Measurements from ENCODE around the gene ESRRB. TPM values are rescaled to one million over a fixed set of nuclear protein-coding genes. Genes with fewer than 3 reads are reported as not detected.

Gene ESRRB
- polyA plus RNA-seq, 1 of the 3 experiments (the other 2 are of a cell fraction), result 0.05 TPM

DNA sequence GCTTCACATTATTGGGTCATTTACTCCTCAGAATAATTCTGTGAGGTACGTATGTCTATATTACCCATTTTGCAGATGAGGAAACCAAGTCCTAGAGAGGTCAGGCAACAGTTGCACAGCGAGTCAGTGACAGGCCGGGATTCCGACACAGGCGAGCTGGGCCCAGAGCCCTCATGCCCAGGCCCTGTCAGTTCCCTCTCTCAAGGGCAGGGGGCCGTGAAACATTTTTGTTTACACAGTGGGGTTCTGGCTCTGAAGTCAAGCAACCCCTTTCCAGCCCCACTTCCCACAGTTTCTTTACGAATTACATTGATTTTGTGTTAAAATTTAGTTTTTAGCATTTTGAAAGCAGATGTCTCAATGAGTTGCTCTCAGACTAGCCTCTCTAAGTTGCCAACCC is 46.7 kb downstream of the ESRRB start (continued):
- TF ChIP-seq EP300 (IDR thresholded peaks at IDR 0.05; ENCODE audit: borderline replicate concordance in 1 of 2, low read depth in 1 of 2, low read length in 1 of 2), result no peak
- no peak for TF ChIP-seq TEAD4 (IDR thresholded peaks at IDR 0.05; ENCODE audit: borderline replicate concordance, insufficient read depth)
- no peak for TF ChIP-seq JUND (IDR thresholded peaks at IDR 0.05)

DNA sequence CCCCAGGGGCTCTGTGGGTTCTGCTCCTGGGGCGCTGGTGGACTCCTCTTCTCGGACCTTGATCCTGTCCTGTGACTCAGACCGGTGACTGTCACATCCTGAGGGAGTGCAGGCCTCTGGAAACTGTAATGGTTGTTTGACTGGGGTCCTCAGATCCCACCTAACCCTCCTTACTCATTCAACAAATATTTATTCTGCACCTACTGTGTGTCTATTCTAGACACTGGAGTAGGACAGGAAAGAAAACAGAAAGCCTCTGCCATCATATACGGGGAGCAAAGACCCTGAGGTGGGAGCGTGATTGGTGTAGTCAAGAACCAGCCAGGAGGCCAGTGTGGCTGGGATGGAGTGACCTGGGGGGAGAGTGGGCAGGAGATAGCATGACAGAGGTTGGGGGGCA is 47.6 kb downstream of the ESRRB start:
- POLR2A ChIA-PET, result no interaction called here
- no peak overlapping the region for H3K4me3 ChIP-seq (ENCODE audit: low read depth in 2 of 2, low read length in 1 of 2)
- no peaks in the 10 kb centered on the region for H4K20me1 ChIP-seq (ENCODE audit: insufficient read depth)
- no peak for DNase-seq
- H2AFZ ChIP-seq (ENCODE audit: low read depth), result no peak overlapping the region
- no peaks in the 10 kb centered on the region for H3K79me2 ChIP-seq (ENCODE audit: insufficient read depth)
- H3K4me1 ChIP-seq (ENCODE audit: control insufficient read depth in 1 of 2, insufficient read depth in 2 of 2, low read depth in 1 of 2, low read length in 1 of 2), result peaks cover 0 to 3% of the 10 kb centered on the region in 2 experiments; a peak in 1 of 4 replicates
- H3K27ac ChIP-seq (ENCODE audit: low read depth in 2 of 2, low read length in 1 of 2), result no peak overlapping the region
- H3K36me3 ChIP-seq (replicated peaks in 1 of 2; ENCODE audit: control insufficient read depth in 1 of 2, insufficient read depth in 2 of 2, low read length in 1 of 2), result no peaks in the 10 kb centered on the region
- H3K9ac ChIP-seq, result no peak overlapping the region
- CTCF ChIA-PET, result interaction anchor here (0.7 kb wide), 1 partner anchor 36 kb away, joined by 3 read pairs; no protein-coding TSS in a partner anchor
- H3F3A ChIP-seq (replicated peaks; ENCODE audit: insufficient read depth), result no peaks in the 10 kb centered on the region
- 58% methylated on average over 5 of the region's 5 CpGs for WGBS (ENCODE audit: low lambda C conversion rate)
- no peaks in the 10 kb centered on the region for H3K9me2 ChIP-seq
- no peak overlapping the region for H3K4me2 ChIP-seq
- H3K9me3 ChIP-seq, result no peaks in the 10 kb centered on the region
- TF ChIP-seq, protein P1, sequence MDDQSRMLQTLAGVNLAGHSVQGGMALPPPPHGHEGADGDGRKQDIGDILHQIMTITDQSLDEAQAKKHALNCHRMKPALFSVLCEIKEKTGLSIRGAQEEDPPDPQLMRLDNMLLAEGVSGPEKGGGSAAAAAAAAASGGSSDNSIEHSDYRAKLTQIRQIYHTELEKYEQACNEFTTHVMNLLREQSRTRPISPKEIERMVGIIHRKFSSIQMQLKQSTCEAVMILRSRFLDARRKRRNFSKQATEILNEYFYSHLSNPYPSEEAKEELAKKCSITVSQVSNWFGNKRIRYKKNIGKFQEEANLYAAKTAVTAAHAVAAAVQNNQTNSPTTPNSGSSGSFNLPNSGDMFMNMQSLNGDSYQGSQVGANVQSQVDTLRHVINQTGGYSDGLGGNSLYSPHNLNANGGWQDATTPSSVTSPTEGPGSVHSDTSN (IDR thresholded peaks at IDR 0.05), result no peak
- TF ChIP-seq TAF1 (IDR thresholded peaks at IDR 0.05; ENCODE audit: borderline replicate concordance, low read depth, low read length), result no peak
- no peak for TF ChIP-seq RFX5 (IDR thresholded peaks at IDR 0.05; ENCODE audit: low read length)
- TF ChIP-seq, protein P2, sequence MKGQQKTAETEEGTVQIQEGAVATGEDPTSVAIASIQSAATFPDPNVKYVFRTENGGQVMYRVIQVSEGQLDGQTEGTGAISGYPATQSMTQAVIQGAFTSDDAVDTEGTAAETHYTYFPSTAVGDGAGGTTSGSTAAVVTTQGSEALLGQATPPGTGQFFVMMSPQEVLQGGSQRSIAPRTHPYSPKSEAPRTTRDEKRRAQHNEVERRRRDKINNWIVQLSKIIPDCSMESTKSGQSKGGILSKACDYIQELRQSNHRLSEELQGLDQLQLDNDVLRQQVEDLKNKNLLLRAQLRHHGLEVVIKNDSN (IDR thresholded peaks at IDR 0.05; ENCODE audit: borderline replicate concordance, low read depth), result no peak
- TF ChIP-seq FOXM1 (IDR thresholded peaks at IDR 0.05; ENCODE audit: low read depth), result no peak
- TF ChIP-seq RAD21 (IDR thresholded peaks at IDR 0.05; ENCODE audit: low read length), result no peak
- TF ChIP-seq EP300 (IDR thresholded peaks at IDR 0.05; ENCODE audit: borderline replicate concordance in 1 of 2, low read depth in 1 of 2, low read length in 1 of 2), result no peak
- no peak for TF ChIP-seq FOSL2 (IDR thresholded peaks at IDR 0.05; ENCODE audit: borderline replicate concordance, low read depth)
- TF ChIP-seq SMC3 (IDR thresholded peaks at IDR 0.05; ENCODE audit: low read depth, low read length), result no peak
- no peak for TF ChIP-seq GABPA (IDR thresholded peaks at IDR 0.05; ENCODE audit: low read depth)
- no peak for TF ChIP-seq YY1 (IDR thresholded peaks at IDR 0.05; ENCODE audit: low read depth)
- no peak for TF ChIP-seq SIN3A (IDR thresholded peaks at IDR 0.05; ENCODE audit: borderline replicate concordance, low read depth, low read length)
- no peak for TF ChIP-seq JUND (IDR thresholded peaks at IDR 0.05)
- TF ChIP-seq CHD2 (IDR thresholded peaks at IDR 0.05; ENCODE audit: low read length, partially characterized antibody), result no peak
- no peak for TF ChIP-seq TCF12 (IDR thresholded peaks at IDR 0.05)
- TF ChIP-seq, protein P3, sequence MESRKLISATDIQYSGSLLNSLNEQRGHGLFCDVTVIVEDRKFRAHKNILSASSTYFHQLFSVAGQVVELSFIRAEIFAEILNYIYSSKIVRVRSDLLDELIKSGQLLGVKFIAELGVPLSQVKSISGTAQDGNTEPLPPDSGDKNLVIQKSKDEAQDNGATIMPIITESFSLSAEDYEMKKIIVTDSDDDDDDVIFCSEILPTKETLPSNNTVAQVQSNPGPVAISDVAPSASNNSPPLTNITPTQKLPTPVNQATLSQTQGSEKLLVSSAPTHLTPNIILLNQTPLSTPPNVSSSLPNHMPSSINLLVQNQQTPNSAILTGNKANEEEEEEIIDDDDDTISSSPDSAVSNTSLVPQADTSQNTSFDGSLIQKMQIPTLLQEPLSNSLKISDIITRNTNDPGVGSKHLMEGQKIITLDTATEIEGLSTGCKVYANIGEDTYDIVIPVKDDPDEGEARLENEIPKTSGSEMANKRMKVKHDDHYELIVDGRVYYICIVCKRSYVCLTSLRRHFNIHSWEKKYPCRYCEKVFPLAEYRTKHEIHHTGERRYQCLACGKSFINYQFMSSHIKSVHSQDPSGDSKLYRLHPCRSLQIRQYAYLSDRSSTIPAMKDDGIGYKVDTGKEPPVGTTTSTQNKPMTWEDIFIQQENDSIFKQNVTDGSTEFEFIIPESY (IDR thresholded peaks at IDR 0.05; ENCODE audit: borderline replicate concordance, low read depth), result no peak
- no peak for TF ChIP-seq MEF2A (IDR thresholded peaks at IDR 0.05; ENCODE audit: borderline replicate concordance, low read depth)
- TF ChIP-seq TEAD4 (IDR thresholded peaks at IDR 0.05; ENCODE audit: borderline replicate concordance, insufficient read depth), result no peak
- no peak for TF ChIP-seq FOXJ3 (CRISPR knock-in tag; IDR thresholded peaks at IDR 0.05)
- H3K27me3 ChIP-seq (ENCODE audit: insufficient read depth), result no peaks in the 10 kb centered on the region; the same call in 1 of the 2 replicates
